ENCODE measurements around the gene CSRP1.
A peak's percentile ranks its signal among the peaks of the same experiment; 100 is the strongest.

The CSRP1 gene

GRCh38 chr1:201504799-201505502 is 2.0 kb downstream of the CSRP1 start:
- H3K36me3 ChIP-seq = no peaks in the 10 kb centered on the region
- H3K27ac ChIP-seq = peak overlapping the region; percentile 39; the same call in 1 of the 2 replicates
- H3K4me2 ChIP-seq = peak overlapping the region; percentile 96
- TF ChIP-seq Cebpa-rat (IDR thresholded peaks at IDR 0.05) = no peak
- H3K27me3 ChIP-seq = no peaks in the 10 kb centered on the region
- no peaks in the 10 kb centered on the region; the same call in 1 of the 2 replicates for H4K20me1 ChIP-seq
- H3K9ac ChIP-seq = 0 out of 2 replicates have a peak overlapping the region, but pooled peaks have one; percentile 76
- H3K9me3 ChIP-seq = no peaks in the 10 kb centered on the region
- no peak overlapping the region for H3K4me3 ChIP-seq
- H3K4me1 ChIP-seq = peaks cover 37% of the 10 kb centered on the region

- Histone ChIP-seq H3K4me1 (peaks cover 37% of the 10 kb centered on the region), H3K27me3 (no peaks in the 10 kb centered on the region), H3K4me3 (no peak overlapping the region), H4K20me1 (peaks cover under 1% of the 10 kb centered on the region; the same call in 1 of the 2 replicates), H3K9me3 (no peaks in the 10 kb centered on the region), H3K27ac (no peak overlapping the region), H3K4me2 (no peak overlapping the region), H3K36me3 (peaks cover under 1% of the 10 kb centered on the region; the same call in 1 of the 2 replicates), H3K9ac (no peak overlapping the region)
- TF ChIP-seq Cebpa-rat (IDR thresholded peaks at IDR 0.05) = no peak
Measured at GRCh38 chr1:201504179-201504631, 2.7 kb downstream of the CSRP1 start.

GRCh38 chr1:201503397-201504176 is 3.3 kb downstream of the CSRP1 start:
- no peak for TF ChIP-seq Cebpa-rat (IDR thresholded peaks at IDR 0.05)
- no peaks in the 10 kb centered on the region for H3K27me3 ChIP-seq
- peaks cover 6% of the 10 kb centered on the region; the same call in 1 of the 2 replicates for H3K36me3 ChIP-seq
- peaks cover 7% of the 10 kb centered on the region for H4K20me1 ChIP-seq
- peaks cover 37% of the 10 kb centered on the region for H3K4me1 ChIP-seq
- H3K9me3 ChIP-seq = no peaks in the 10 kb centered on the region
- H3K4me2 ChIP-seq = peak overlapping the region; percentile 22; the same call in 1 of the 2 replicates
- no peak overlapping the region for H3K9ac ChIP-seq
- H3K4me3 ChIP-seq = no peak overlapping the region
- H3K27ac ChIP-seq = no peak overlapping the region

- peaks cover 14% of the 10 kb centered on the region; the same call in 1 of the 2 replicates for H3K36me3 ChIP-seq
- no peak overlapping the region for H3K9ac ChIP-seq
- H3K4me3 ChIP-seq = no peak overlapping the region
- H3K4me2 ChIP-seq = no peak overlapping the region
- no peaks in the 10 kb centered on the region for H3K9me3 ChIP-seq
- no peaks in the 10 kb centered on the region for H3K27me3 ChIP-seq
- H3K4me1 ChIP-seq = peaks cover 31% of the 10 kb centered on the region
- peaks cover 12% of the 10 kb centered on the region for H4K20me1 ChIP-seq
- H3K27ac ChIP-seq = no peak overlapping the region
- TF ChIP-seq Cebpa-rat (IDR thresholded peaks at IDR 0.05) = no peak
Measured at GRCh38 chr1:201502511-201502857, 4.4 kb downstream of the CSRP1 start.

- no peaks in the 10 kb centered on the region for H3K9me3 ChIP-seq
- H3K27me3 ChIP-seq = no peaks in the 10 kb centered on the region
- H3K4me1 ChIP-seq = peaks cover 27% of the 10 kb centered on the region
- no peak overlapping the region for H3K27ac ChIP-seq
- H3K4me2 ChIP-seq = no peak overlapping the region
- H3K4me3 ChIP-seq = no peak overlapping the region
- peaks cover 12% of the 10 kb centered on the region for H4K20me1 ChIP-seq
- no peak for TF ChIP-seq Cebpa-rat (IDR thresholded peaks at IDR 0.05)
- no peak overlapping the region for H3K9ac ChIP-seq
- H3K36me3 ChIP-seq = peaks cover 14% of the 10 kb centered on the region; the same call in 1 of the 2 replicates
Measured at GRCh38 chr1:201501812-201502510, 5.0 kb downstream of the CSRP1 start.

- Histone ChIP-seq H3K4me1 (peaks cover 26% of the 10 kb centered on the region), H3K4me3 (no peak overlapping the region), H4K20me1 (peaks cover 12% of the 10 kb centered on the region), H3K9ac (no peak overlapping the region), H3K9me3 (no peaks in the 10 kb centered on the region), H3K27ac (no peak overlapping the region), H3K27me3 (no peaks in the 10 kb centered on the region), H3K36me3 (peaks cover 18% of the 10 kb centered on the region), H3K4me2 (no peak overlapping the region)
- TF ChIP-seq Cebpa-rat (IDR thresholded peaks at IDR 0.05) = no peak
Measured at GRCh38 chr1:201501144-201501543, 5.8 kb downstream of the CSRP1 start.

- no peak for TF ChIP-seq Cebpa-rat (IDR thresholded peaks at IDR 0.05)
- Histone ChIP-seq H3K27ac (no peak overlapping the region), H3K4me2 (no peak overlapping the region), H3K9me3 (no peaks in the 10 kb centered on the region), H3K9ac (no peak overlapping the region), H3K27me3 (no peaks in the 10 kb centered on the region), H3K4me1 (peaks cover 26% of the 10 kb centered on the region), H3K4me3 (no peak overlapping the region), H4K20me1 (peaks cover 12% of the 10 kb centered on the region), H3K36me3 (peaks cover 22% of the 10 kb centered on the region)
Measured at GRCh38 chr1:201500670-201501120, 6.2 kb downstream of the CSRP1 start.

- Histone ChIP-seq H3K4me3 (no peak overlapping the region), H3K9ac (no peak overlapping the region), H3K27ac (no peak overlapping the region), H4K20me1 (peaks cover 12% of the 10 kb centered on the region), H3K36me3 (peaks cover 29% of the 10 kb centered on the region), H3K27me3 (no peaks in the 10 kb centered on the region), H3K9me3 (no peaks in the 10 kb centered on the region), H3K4me1 (peaks cover 25% of the 10 kb centered on the region), H3K4me2 (no peak overlapping the region)
- TF ChIP-seq Cebpa-rat (IDR thresholded peaks at IDR 0.05) = no peak
Measured at GRCh38 chr1:201499795-201500669, 6.9 kb downstream of the CSRP1 start.

GRCh38 chr1:201499191-201499590 is 7.7 kb downstream of the CSRP1 start:
- TF ChIP-seq Cebpa-rat (IDR thresholded peaks at IDR 0.05) = no peak
- H3K4me1 ChIP-seq = peaks cover 23% of the 10 kb centered on the region
- H3K27ac ChIP-seq = no peak overlapping the region
- peaks cover 37% of the 10 kb centered on the region for H3K36me3 ChIP-seq
- H3K27me3 ChIP-seq = no peaks in the 10 kb centered on the region
- no peak overlapping the region for H3K4me2 ChIP-seq
- H3K9me3 ChIP-seq = no peaks in the 10 kb centered on the region
- H4K20me1 ChIP-seq = peaks cover 12% of the 10 kb centered on the region
- no peak overlapping the region for H3K4me3 ChIP-seq
- H3K9ac ChIP-seq = no peak overlapping the region
